Measurements from ENCODE around the gene POP4. TPM values are rescaled to one million over a fixed set of nuclear protein-coding genes. Genes with fewer than 3 reads are reported as not detected.

POP4 gene
- total RNA-seq, 4 donors from 2014 or later, result 43.7 to 57.2 (median 51.2) TPM

DNA sequence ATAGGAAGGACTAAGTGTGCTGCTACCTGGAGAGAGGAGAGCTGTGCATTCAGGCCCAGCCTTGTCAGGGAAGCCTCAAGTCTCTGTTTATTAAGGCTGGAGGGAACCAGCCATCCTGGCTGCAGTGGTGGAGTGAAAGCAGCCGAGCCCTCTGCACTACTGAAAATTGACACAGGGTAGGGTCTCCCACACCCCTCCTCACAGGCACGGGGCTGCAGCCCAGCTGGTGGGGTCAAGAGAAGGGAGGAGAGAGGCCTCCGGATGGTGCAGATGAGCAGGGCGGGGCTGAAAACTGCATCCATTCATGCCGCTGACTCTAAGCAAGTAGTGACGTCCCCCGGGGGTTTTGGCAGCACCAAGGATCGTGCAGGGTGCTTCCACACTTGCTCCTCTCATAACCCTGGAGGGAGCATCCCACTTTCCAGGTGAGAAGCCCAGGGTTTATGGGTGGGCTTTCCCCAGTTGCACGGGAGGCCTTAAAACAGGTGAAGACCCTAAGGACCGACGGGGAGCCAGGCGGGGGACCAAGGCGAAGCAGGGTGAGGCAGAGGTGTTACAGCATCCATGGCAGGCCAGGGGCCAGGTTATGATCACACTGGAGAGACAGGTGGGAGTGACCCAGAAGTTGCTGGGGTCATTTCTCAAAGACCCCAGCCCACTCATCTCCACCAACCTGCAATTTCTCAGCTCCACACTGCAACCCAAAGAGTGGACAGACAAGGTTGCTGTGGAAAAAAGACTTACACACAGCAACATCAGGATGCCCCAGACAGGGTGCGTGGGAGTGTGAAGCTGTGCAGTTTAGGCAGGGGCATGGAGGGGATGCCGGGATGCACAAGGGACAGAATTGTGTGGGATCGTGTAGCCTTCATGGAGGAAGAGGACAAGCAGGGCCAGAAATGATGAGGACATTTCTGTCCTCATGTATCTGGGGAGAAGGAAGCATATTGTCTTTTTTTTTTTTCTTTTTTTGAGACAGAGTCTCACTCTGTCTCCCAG is 43.5 kb upstream of the POP4 start:
- peaks cover 0 to 35% (median 0%) of the 10 kb centered on the region in 4 donors for H3K9me3 ChIP-seq
- no peak for TF ChIP-seq POLR2A (IDR thresholded peaks at IDR 0.05)
- TF ChIP-seq, protein P1, sequence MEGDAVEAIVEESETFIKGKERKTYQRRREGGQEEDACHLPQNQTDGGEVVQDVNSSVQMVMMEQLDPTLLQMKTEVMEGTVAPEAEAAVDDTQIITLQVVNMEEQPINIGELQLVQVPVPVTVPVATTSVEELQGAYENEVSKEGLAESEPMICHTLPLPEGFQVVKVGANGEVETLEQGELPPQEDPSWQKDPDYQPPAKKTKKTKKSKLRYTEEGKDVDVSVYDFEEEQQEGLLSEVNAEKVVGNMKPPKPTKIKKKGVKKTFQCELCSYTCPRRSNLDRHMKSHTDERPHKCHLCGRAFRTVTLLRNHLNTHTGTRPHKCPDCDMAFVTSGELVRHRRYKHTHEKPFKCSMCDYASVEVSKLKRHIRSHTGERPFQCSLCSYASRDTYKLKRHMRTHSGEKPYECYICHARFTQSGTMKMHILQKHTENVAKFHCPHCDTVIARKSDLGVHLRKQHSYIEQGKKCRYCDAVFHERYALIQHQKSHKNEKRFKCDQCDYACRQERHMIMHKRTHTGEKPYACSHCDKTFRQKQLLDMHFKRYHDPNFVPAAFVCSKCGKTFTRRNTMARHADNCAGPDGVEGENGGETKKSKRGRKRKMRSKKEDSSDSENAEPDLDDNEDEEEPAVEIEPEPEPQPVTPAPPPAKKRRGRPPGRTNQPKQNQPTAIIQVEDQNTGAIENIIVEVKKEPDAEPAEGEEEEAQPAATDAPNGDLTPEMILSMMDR (IDR thresholded peaks at IDR 0.05), result no peak
- no peak for TF ChIP-seq EP300 (IDR thresholded peaks at IDR 0.05)
- no peak overlapping the region for H3K4me3 ChIP-seq
- no peaks in the 10 kb centered on the region for H3K36me3 ChIP-seq
- no peak for DNase-seq (ENCODE audit: low spot score in 2 of 2)
- 51 to 52% methylated on average over 16 of the region's 16 CpGs for WGBS, 2 donors
- H3K27me3 ChIP-seq, result peaks cover 0 to 10% of the 10 kb centered on the region in 2 donors
- no peaks in the 10 kb centered on the region for H3K4me1 ChIP-seq
- no peak overlapping the region for H3K27ac ChIP-seq

DNA sequence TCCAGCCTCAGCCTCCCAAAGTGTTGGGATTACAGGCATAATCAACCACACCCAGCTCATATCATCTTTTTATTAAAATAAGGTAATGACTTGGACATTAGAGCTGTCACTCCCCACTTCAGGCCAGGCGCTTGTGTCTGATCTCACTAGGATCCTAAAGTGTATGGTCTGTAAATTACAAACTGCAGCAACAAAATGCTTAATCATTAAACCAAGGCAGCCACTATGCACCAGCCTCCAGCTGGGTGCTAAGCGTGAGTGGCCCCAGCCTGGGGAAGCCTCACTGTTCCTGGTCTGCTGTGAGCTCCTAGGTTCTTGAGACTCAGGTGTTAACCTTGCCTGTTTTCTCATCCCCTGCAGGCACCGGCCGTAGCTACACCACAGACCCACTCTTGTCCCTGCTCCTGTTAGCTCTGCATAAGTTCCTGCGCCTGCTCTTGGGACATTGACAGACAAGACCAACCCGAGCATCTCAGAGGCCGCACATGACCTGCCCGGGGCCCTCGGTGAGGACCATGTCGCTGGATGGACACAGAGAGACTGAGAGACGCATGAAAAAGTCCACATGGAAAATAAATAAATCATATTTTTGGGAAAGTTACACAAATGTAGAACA is 42.5 kb upstream of the POP4 start:
- 61 to 80% methylated on average over 11 of the region's 11 CpGs for WGBS, 2 donors
- H3K27ac ChIP-seq, result no peak overlapping the region
- no peak for DNase-seq (ENCODE audit: low spot score in 2 of 2)
- H3K9me3 ChIP-seq, result peaks cover 0 to 25% (median 0%) of the 10 kb centered on the region in 4 donors
- H3K36me3 ChIP-seq, result no peaks in the 10 kb centered on the region
- H3K27me3 ChIP-seq, result peaks cover 0 to 10% of the 10 kb centered on the region in 2 donors
- TF ChIP-seq EP300 (IDR thresholded peaks at IDR 0.05), result no peak
- TF ChIP-seq, protein P1 (IDR thresholded peaks at IDR 0.05), result no peak
- no peak overlapping the region for H3K4me3 ChIP-seq
- H3K4me1 ChIP-seq, result no peaks in the 10 kb centered on the region

DNA sequence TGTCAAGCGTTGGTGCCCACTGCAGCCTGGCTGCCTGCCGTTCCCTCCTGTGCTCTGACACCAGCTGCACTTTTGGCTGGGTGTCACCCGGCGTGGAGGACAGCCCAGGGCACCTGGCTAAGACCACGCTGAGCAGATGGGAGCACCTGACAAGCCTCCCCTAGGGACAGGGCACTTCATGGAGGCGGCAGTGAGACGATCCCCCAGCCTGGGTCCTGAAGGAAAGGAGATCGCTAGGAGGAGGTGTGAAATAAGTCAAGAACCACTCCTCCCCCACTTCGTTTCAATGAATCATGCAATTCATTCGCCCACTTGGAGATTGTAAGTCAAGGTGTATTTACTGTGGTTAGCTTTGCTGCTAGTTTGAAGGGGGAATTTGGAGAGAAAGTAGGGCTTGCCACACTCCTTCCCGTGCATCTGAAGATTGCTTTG is 41.5 kb upstream of the POP4 start:
- H3K36me3 ChIP-seq, result no peaks in the 10 kb centered on the region
- H3K27ac ChIP-seq, result no peak overlapping the region
- 50 to 54% methylated on average over 11 of the region's 11 CpGs for WGBS, 2 donors
- H3K4me1 ChIP-seq, result no peaks in the 10 kb centered on the region
- H3K27me3 ChIP-seq, result peaks cover 0 to 10% of the 10 kb centered on the region in 2 donors
- no peak for TF ChIP-seq EP300 (IDR thresholded peaks at IDR 0.05)
- no peak for DNase-seq (ENCODE audit: low spot score in 2 of 2)
- H3K4me3 ChIP-seq, result no peak overlapping the region
- peaks cover 0 to 15% (median 0%) of the 10 kb centered on the region in 4 donors for H3K9me3 ChIP-seq

DNA sequence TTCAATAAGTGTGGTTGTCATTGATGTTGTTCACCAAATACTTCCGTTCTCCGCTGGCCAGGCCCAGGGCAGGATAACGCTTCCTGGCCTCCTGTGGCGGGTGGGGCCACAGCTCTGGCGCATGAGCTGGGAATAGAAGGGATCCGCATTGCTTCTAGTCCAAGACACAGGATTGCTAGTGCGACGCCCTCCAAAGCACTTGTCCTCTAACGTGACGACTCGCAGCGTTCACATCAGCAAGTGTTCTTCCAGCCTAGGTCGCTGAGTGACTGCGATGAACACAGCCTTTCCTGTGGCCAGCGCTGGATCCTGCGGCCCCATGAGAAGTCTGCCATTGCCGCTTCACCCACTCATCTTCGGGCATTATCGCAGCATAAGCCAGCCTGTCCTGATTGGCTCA is 40.9 kb upstream of the POP4 start:
- Histone ChIP-seq H3K4me1 (no peaks in the 10 kb centered on the region), H3K27ac (no peak overlapping the region), H3K9me3 (peaks cover 0 to 10% (median 0%) of the 10 kb centered on the region in 4 donors), H3K36me3 (no peaks in the 10 kb centered on the region), H3K4me3 (no peak overlapping the region), H3K27me3 (peaks cover 0 to 10% of the 10 kb centered on the region in 2 donors)
- DNase-seq (ENCODE audit: low spot score in 2 of 2), result no peak
- TF ChIP-seq POLR2A (IDR thresholded peaks at IDR 0.05) (no peak), EP300 (IDR thresholded peaks at IDR 0.05) (no peak)
- TF ChIP-seq, protein P1 (IDR thresholded peaks at IDR 0.05), result no peak
- WGBS, 2 donors, result 82 to 90% methylated on average over 19 of the region's 19 CpGs

DNA sequence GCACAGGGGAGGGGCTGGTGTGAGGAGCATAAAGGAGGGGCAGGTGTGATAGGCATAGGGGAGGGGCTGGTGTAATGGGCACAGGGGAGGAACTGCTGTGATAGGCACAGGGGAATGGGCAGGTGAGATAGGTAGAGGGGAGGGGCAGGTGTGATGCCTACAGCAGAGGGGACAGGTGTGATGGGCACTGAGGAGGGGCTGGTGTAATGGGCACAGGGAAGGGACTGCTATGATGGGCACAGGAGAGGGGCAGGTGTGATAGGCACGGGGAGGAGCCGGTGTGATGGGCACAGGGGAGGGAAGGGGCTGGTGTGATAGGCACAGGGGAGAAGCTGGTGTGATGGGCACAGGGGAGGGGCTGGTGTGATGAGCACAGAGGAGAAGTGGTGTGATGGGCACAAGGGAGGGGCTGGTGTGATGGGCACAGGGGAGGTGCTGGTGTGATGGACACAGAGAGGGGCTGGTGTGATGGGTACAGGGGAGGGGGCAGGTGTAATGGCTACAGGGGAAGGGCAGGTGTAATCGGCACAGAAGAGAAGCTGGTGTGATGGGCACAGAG is 39.5 kb upstream of the POP4 start:
- H3K27ac ChIP-seq, result no peak overlapping the region
- no peaks in the 10 kb centered on the region for H3K9me3 ChIP-seq
- H3K4me3 ChIP-seq, result no peak overlapping the region
- DNase-seq (ENCODE audit: low spot score in 2 of 2), result no peak
- H3K4me1 ChIP-seq, result no peaks in the 10 kb centered on the region
- no peaks in the 10 kb centered on the region for H3K36me3 ChIP-seq
- peaks cover 0 to 14% of the 10 kb centered on the region in 2 donors for H3K27me3 ChIP-seq
- no peak for TF ChIP-seq POLR2A (IDR thresholded peaks at IDR 0.05)
- 87% methylated on average over 3 of the region's 3 CpGs for WGBS, 2 donors
